ENCODE measurements around the gene TRABD2B. TPM values are rescaled to one million over a fixed set of nuclear protein-coding genes. Genes with fewer than 3 reads are reported as not detected.

Gene TRABD2B
- total and polyA plus RNA-seq, 2 experiments from 2014 or later, result not detected

DNA sequence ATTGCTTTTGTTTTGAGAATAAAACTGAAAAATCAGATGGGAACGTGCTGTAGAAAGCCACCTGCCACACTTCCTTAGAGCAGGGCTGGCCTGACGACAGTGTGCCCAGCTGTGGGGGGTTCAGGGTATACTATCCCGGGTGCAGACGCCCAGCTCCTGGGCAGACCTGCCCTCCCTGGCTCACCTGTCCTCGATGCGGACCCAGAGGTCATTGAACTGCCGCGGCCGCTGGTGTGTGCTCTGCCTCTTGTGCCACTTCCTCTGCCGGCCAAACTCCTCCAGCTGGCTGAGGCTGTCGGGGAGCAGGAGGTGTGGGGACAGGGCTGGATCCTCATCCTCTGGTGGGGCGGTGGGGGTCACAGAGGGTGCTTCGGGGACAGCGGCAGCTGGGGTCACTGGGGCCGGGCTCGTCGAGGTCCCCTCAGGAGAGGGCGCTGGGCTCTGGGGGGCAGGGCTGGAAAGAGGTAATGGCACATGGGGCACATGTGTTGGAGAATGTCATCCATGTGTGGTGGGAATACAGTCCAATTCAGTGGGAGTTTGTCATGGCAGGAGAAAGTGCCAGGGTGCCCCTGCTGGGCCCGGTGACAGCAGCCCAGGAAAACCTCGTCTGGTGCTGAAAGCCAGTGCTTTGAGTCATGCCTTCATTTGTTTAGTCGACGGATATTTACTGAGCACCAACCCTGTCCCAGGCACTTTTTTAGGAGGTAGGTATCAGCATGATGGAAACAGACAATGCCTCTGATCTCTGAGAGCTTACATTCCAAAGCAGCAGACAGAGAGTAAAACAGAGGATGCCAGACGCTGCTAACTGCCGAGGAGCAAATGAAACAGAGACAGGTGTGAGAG, 222.0 kb downstream of the TRABD2B start:
- Histone ChIP-seq H4K20me1 (ENCODE audit: insufficient read depth) (no peaks in the 10 kb centered on the region), H3K9ac (no peak overlapping the region), H3K36me3 (ENCODE audit: low read depth) (no peaks in the 10 kb centered on the region), H3F3A (ENCODE audit: insufficient read depth) (no peaks in the 10 kb centered on the region), H2AFZ (no peak overlapping the region), H3K27ac (no peak overlapping the region), H3K79me2 (ENCODE audit: insufficient read depth) (no peaks in the 10 kb centered on the region), H3K9me2 (ENCODE audit: insufficient read depth) (no peaks in the 10 kb centered on the region), H3K4me2 (ENCODE audit: unreplicated experiment) (no peak overlapping the region), H3K9me3 (ENCODE audit: low read depth) (no peaks in the 10 kb centered on the region), H3K4me1 (ENCODE audit: insufficient read depth) (no peaks in the 10 kb centered on the region), H3K4me3 (no peak overlapping the region), H3K27me3 (replicated peaks; ENCODE audit: insufficient read depth) (no peaks in the 10 kb centered on the region; the same call in 1 of the 2 replicates)
- in situ Hi-C loops (cut with MboI), result no loop called here
- 65 to 67% methylated on average over 21 to 24 of the region's 24 CpGs for WGBS, 2 experiments (ENCODE audit: low coverage in 1 of 2, low lambda C conversion rate in 2 of 2, missing lambda C conversion rate in 2 of 2)
- DNase-seq, result no peak
- TF ChIP-seq EZH2phosphoT487 (IDR thresholded peaks at IDR 0.05; ENCODE audit: insufficient read depth, low read depth) (no peak), EZH2 (IDR thresholded peaks at IDR 0.05; ENCODE audit: insufficient read depth, poor library complexity, severe bottlenecking) (no peak)

DNA sequence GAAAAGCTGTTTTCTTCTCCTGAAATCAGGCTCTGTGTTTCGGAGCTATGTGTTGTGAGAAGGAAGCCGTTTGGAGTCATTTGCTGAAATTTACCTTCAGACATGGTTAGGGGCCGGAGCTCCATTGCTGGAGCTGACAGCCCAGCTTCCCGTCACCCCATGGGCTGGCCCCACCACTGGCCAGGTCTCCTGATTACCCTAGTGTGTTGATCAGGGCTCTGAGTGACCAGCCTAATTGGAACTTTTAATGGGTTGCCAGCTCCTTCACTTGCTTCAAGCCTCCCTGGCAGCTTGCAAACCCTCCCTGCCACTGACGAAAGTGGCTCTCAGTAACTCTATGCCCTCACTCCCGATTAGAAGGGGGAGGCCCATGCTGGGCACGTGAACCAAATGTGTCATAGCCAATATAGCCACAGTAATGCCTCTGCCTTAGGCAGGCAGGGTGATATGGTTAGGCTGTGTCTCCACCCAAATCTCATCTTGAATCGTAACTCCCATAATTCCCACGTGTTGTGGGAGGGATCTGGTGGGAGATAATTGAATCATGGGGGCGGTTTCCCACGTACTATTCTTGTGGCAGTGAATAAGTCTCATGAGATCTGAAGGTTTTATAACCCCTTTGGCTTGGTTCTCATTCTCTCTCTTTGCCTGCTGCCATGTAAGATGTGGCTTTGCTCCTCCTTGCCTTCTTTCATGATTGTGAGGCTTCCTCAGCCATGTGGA, 224.1 kb downstream of the TRABD2B start:
- H3F3A ChIP-seq (ENCODE audit: insufficient read depth), result no peaks in the 10 kb centered on the region
- H4K20me1 ChIP-seq (ENCODE audit: insufficient read depth), result no peaks in the 10 kb centered on the region
- no peak overlapping the region for H3K9ac ChIP-seq
- no peak overlapping the region for H3K4me2 ChIP-seq (ENCODE audit: unreplicated experiment)
- no peaks in the 10 kb centered on the region for H3K9me3 ChIP-seq (ENCODE audit: low read depth)
- no peak for DNase-seq
- no peaks in the 10 kb centered on the region for H3K79me2 ChIP-seq (ENCODE audit: insufficient read depth)
- H3K27me3 ChIP-seq (replicated peaks; ENCODE audit: insufficient read depth), result peaks cover 7% of the 10 kb centered on the region; the same call in 1 of the 2 replicates
- H3K36me3 ChIP-seq (ENCODE audit: low read depth), result no peaks in the 10 kb centered on the region
- no peak overlapping the region for H2AFZ ChIP-seq
- no peaks in the 10 kb centered on the region for H3K9me2 ChIP-seq (ENCODE audit: insufficient read depth)
- TF ChIP-seq EZH2 (IDR thresholded peaks at IDR 0.05; ENCODE audit: insufficient read depth, poor library complexity, severe bottlenecking) (no peak), EZH2phosphoT487 (IDR thresholded peaks at IDR 0.05; ENCODE audit: insufficient read depth, low read depth) (no peak)
- 59 to 62% methylated on average over 11 of the region's 11 CpGs for WGBS, 2 experiments (ENCODE audit: low coverage in 1 of 2, low lambda C conversion rate in 2 of 2, missing lambda C conversion rate in 2 of 2)
- no peak overlapping the region for H3K27ac ChIP-seq
- in situ Hi-C loops (cut with MboI), result no loop called here
- no peak overlapping the region for H3K4me3 ChIP-seq
- no peaks in the 10 kb centered on the region for H3K4me1 ChIP-seq (ENCODE audit: insufficient read depth)

DNA sequence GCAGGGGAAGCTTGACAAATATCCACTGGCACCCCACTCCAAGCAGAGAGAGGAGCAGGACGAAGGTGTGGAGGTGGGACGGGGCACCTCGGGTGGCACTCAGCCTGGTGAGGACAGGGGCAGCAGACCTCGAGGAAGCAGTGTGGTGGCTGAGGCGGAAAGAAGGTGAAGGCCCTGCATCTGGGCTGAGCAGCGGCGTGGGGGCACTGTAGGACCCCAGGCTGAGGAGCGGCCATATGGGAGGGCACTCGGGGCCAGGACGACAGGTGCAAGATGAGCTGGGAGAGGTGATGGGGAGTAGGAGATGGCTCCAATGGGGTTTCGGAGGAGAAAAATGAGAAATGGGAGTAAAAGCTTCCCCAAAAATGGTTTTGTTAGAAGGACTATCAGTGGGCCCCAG, 224.9 kb downstream of the TRABD2B start:
- no peaks in the 10 kb centered on the region for H4K20me1 ChIP-seq (ENCODE audit: insufficient read depth)
- DNase-seq, result no peak
- H3K9me2 ChIP-seq (ENCODE audit: insufficient read depth), result no peaks in the 10 kb centered on the region
- H3K9ac ChIP-seq, result no peak overlapping the region
- H3K27ac ChIP-seq, result no peak overlapping the region
- no peaks in the 10 kb centered on the region for H3K4me1 ChIP-seq (ENCODE audit: insufficient read depth)
- no peak overlapping the region for H3K4me2 ChIP-seq (ENCODE audit: unreplicated experiment)
- TF ChIP-seq EZH2 (IDR thresholded peaks at IDR 0.05; ENCODE audit: insufficient read depth, poor library complexity, severe bottlenecking), result no peak
- no peak for TF ChIP-seq EZH2phosphoT487 (IDR thresholded peaks at IDR 0.05; ENCODE audit: insufficient read depth, low read depth)
- no peak overlapping the region for H3K4me3 ChIP-seq
- no peaks in the 10 kb centered on the region for H3K36me3 ChIP-seq (ENCODE audit: low read depth)
- no peak overlapping the region for H2AFZ ChIP-seq
- H3K27me3 ChIP-seq (replicated peaks; ENCODE audit: insufficient read depth), result peaks cover 7% of the 10 kb centered on the region; the same call in 1 of the 2 replicates
- WGBS, 2 experiments (ENCODE audit: low coverage in 1 of 2, low lambda C conversion rate in 2 of 2, missing lambda C conversion rate in 2 of 2), result 50 to 69% methylated on average over 8 to 11 of the region's 11 CpGs
- H3K79me2 ChIP-seq (ENCODE audit: insufficient read depth), result no peaks in the 10 kb centered on the region
- in situ Hi-C loops (cut with MboI), result no loop called here
- H3K9me3 ChIP-seq (ENCODE audit: low read depth), result no peaks in the 10 kb centered on the region
- no peaks in the 10 kb centered on the region for H3F3A ChIP-seq (ENCODE audit: insufficient read depth)

GRCh38 chr1:47771751-47772150, 225.4 kb downstream of the TRABD2B start:
- H3K79me2 ChIP-seq (ENCODE audit: insufficient read depth), result no peaks in the 10 kb centered on the region
- no peak overlapping the region for H3K9ac ChIP-seq
- no peak overlapping the region for H3K27ac ChIP-seq
- no peak overlapping the region for H3K4me3 ChIP-seq
- H3K9me2 ChIP-seq (ENCODE audit: insufficient read depth), result no peaks in the 10 kb centered on the region
- no peaks in the 10 kb centered on the region for H4K20me1 ChIP-seq (ENCODE audit: insufficient read depth)
- 41 to 56% methylated on average over 11 to 13 of the region's 13 CpGs for WGBS, 2 experiments (ENCODE audit: low coverage in 1 of 2, low lambda C conversion rate in 2 of 2, missing lambda C conversion rate in 2 of 2)
- TF ChIP-seq EZH2 (IDR thresholded peaks at IDR 0.05; ENCODE audit: insufficient read depth, poor library complexity, severe bottlenecking), result no peak
- no peak for TF ChIP-seq EZH2phosphoT487 (IDR thresholded peaks at IDR 0.05; ENCODE audit: insufficient read depth, low read depth)
- H2AFZ ChIP-seq, result no peak overlapping the region
- H3K36me3 ChIP-seq (ENCODE audit: low read depth), result no peaks in the 10 kb centered on the region
- no peaks in the 10 kb centered on the region for H3K4me1 ChIP-seq (ENCODE audit: insufficient read depth)
- peaks cover 7% of the 10 kb centered on the region; the same call in 1 of the 2 replicates for H3K27me3 ChIP-seq (replicated peaks; ENCODE audit: insufficient read depth)
- in situ Hi-C loops (cut with MboI), result no loop called here
- H3K4me2 ChIP-seq (ENCODE audit: unreplicated experiment), result no peak overlapping the region
- H3K9me3 ChIP-seq (ENCODE audit: low read depth), result no peaks in the 10 kb centered on the region
- H3F3A ChIP-seq (ENCODE audit: insufficient read depth), result no peaks in the 10 kb centered on the region
- DNase-seq, result no peak

Measured in GM23248 (cell line).